ENCODE results near the gene FTSJ3. TPM values are rescaled to one million over a fixed set of nuclear protein-coding genes. Genes with fewer than 3 reads are reported as not detected.
"Not testable (repeated sequence)": the region's sequence is repeated elsewhere in the genome, so short reads cannot be mapped to it uniquely, and the experiment has no call there.

Gene FTSJ3, protein sequence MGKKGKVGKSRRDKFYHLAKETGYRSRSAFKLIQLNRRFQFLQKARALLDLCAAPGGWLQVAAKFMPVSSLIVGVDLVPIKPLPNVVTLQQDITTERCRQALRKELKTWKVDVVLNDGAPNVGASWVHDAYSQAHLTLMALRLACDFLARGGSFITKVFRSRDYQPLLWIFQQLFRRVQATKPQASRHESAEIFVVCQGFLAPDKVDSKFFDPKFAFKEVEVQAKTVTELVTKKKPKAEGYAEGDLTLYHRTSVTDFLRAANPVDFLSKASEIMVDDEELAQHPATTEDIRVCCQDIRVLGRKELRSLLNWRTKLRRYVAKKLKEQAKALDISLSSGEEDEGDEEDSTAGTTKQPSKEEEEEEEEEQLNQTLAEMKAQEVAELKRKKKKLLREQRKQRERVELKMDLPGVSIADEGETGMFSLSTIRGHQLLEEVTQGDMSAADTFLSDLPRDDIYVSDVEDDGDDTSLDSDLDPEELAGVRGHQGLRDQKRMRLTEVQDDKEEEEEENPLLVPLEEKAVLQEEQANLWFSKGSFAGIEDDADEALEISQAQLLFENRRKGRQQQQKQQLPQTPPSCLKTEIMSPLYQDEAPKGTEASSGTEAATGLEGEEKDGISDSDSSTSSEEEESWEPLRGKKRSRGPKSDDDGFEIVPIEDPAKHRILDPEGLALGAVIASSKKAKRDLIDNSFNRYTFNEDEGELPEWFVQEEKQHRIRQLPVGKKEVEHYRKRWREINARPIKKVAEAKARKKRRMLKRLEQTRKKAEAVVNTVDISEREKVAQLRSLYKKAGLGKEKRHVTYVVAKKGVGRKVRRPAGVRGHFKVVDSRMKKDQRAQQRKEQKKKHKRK
- total RNA-seq: 10 to 100 TPM; 22.1 to 46.5 (median 25.7) TPM
- 10 to 100 TPM; 12.5 to 44.6 TPM for polyA plus RNA-seq
- long read RNA-seq, donor 1, transcript FTSJ3-201 (21 exons, 3,559 nt): major isoform, 28 of 52 reads
- long read RNA-seq, donor 1, partial matches to known transcripts: 21 of 52 reads
- long read RNA-seq, donor 1, other reads (novel, unspliced or antisense): 3 of 52 reads
- long read RNA-seq, donor 2, transcript FTSJ3-201 (21 exons, 3,559 nt): major isoform, 73 of 163 reads
- long read RNA-seq, donor 2, partial matches to known transcripts: 77 of 163 reads
- long read RNA-seq, donor 2, other reads (novel, unspliced or antisense): 13 of 163 reads
- long read RNA-seq, donor 3, transcript FTSJ3-201 (21 exons, 3,559 nt): major isoform, 47 of 93 reads
- long read RNA-seq, donor 3, partial matches to known transcripts: 43 of 93 reads
- long read RNA-seq, donor 3, other reads (novel, unspliced or antisense): 3 of 93 reads

DNA sequence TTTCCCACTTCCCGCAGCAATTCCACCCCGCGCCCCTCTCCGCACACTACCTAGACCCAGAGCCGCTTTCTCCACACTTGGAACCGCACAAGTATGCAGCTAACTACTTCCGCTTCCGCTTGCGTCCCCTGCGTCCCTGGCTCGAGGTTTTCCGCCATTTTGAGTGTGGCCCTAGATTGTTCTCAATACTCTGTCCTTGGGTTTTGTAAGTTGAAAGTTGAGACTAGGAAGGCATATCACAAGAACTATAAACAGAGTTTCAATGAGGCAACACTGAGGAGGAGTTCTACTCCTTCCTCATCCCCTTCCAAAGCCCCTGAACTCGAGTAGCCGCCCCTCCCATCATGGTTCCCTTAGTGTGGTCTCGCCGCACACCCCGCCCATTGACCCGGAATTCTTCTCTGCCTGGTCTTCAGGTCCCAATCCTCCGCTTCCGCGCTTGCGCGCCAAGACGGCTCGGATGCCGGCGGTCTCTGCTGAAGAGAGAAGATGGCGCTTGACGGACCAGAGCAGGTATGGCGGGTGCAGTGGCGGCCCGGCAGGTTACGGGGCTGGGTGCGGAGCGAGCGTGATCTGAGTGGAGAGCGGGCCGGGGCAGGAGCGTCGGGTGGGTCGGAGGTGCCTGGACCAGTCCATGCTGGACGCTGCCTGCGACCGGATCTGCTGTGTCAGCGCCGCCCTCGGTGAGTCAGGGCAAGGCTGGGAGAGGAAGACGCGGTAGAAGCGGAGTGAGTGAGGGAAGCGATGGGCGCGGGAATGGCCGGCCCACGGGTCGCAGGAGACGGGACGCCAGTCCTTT lies at the start of gene FTSJ3, which contains the start of gene PSMC5:
FTSJ3 (minus strand) TSS at position 662 of the 799 bp plus-strand sequence. CDS start 761 bp downstream, outside the sequence.
PSMC5 (plus strand) TSS at position 430 of the 799 bp plus-strand sequence; CDS start at position 490, 60 bp downstream.
- peaks cover 0 to 76% (median 68%) of the 10 kb centered on the region in 9 donors for H3K36me3 ChIP-seq
- ATAC-seq (peak; percentile 93 to 97 (median 94)), DNase-seq (peak; percentile 96 to 98 (median 97))
- no peaks in the 10 kb centered on the region for H3K27me3 ChIP-seq
- WGBS, 4 donors: 1% methylated on average over 57 to 58 of the region's 58 CpGs
- H3K4me3 ChIP-seq: peak within 1 kb of the TSS; percentile 63 to 96 (median 86)
- intact Hi-C loops (cut with DNase I): loop anchor here in 6 of 10 donors (1.0 to 10.0 kb wide), 5 partner anchors 15 to 678 kb away; partner anchors contain the start of genes CCDC47 (in 3 of the 6), DDX42 (in 3 of the 6), SMARCD2 (in 3 of the 6) and CEP95 (in 1 of the 6)
- H3K9me3 ChIP-seq: no peaks in the 10 kb centered on the region
- H3K27ac ChIP-seq: peak within 1 kb of the TSS; percentile 90 to 98 (median 96)
- peaks cover 2 to 39% (median 25%) of the 10 kb centered on the region in 12 donors for H3K4me1 ChIP-seq
- TF ChIP-seq, protein P1, sequence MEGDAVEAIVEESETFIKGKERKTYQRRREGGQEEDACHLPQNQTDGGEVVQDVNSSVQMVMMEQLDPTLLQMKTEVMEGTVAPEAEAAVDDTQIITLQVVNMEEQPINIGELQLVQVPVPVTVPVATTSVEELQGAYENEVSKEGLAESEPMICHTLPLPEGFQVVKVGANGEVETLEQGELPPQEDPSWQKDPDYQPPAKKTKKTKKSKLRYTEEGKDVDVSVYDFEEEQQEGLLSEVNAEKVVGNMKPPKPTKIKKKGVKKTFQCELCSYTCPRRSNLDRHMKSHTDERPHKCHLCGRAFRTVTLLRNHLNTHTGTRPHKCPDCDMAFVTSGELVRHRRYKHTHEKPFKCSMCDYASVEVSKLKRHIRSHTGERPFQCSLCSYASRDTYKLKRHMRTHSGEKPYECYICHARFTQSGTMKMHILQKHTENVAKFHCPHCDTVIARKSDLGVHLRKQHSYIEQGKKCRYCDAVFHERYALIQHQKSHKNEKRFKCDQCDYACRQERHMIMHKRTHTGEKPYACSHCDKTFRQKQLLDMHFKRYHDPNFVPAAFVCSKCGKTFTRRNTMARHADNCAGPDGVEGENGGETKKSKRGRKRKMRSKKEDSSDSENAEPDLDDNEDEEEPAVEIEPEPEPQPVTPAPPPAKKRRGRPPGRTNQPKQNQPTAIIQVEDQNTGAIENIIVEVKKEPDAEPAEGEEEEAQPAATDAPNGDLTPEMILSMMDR (IDR thresholded peaks at IDR 0.05): peak in 10 of 12 donors; percentile 5 to 68 (median 44)
- peak in 1 of 2 donors; percentile 85 for TF ChIP-seq POLR2A (IDR thresholded peaks at IDR 0.05)

DNA sequence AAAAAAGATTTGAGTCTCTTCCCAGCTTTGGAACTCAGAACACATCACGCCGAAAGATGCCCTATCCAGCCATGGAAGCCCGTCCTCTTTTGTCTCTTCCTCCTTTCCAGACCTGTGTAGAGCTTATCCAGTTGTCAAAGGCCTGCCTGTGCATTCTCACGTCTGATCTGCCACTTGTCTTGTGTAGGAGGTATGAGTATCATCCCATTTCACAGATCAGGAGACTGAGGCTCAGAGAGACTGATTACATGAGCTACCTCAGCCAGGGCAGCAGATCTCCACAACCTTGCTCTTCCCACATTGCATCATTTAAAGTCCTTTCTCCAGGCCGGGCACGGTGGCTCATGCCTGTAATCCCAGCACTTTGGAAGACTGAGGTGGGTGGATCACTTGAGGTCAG lies 47.2 kb upstream of the FTSJ3 start:
- 73 to 88% (median 80%) methylated on average over 5 to 6 of the region's 6 CpGs for WGBS, 4 donors
- H3K27me3 ChIP-seq; H3K27ac ChIP-seq; intact Hi-C loops (cut with DNase I); ATAC-seq; H3K4me1 ChIP-seq; H3K36me3 ChIP-seq; DNase-seq; H3K9me3 ChIP-seq; H3K4me3 ChIP-seq: not testable (repeated sequence)

DNA sequence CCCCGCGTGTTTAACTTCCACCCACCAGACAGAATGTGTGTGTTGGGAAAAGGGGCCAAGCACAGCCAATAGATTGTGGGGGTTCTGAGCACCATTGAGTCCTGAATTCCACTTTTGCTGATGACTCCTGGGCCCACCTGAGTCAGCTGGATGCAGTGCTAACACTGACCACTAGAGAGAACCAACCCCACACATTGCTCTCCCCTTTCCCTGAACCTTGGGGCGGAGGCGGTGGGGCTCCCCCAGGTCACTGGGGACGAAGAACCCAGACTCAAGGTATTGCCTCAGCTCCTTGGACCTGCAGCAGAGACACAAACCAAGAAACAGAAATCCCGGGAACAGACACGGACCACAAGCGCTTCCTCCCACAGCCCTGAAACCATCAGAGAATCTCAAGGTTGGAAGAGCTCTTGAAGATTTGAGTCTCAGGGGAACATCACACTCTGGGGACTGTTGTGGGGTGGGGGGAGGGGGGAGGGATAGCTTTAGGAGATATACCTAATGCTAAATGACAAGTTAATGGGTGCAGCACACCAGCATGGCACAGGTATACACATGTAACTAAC lies 46.7 kb upstream of the FTSJ3 start:
- H3K9me3 ChIP-seq; H3K27me3 ChIP-seq; H3K4me1 ChIP-seq; ATAC-seq; DNase-seq; H3K36me3 ChIP-seq; H3K27ac ChIP-seq; intact Hi-C loops (cut with DNase I); H3K4me3 ChIP-seq: not testable (repeated sequence)
- 67 to 80% (median 71%) methylated on average over 5 to 6 of the region's 8 CpGs for WGBS, 4 donors

DNA sequence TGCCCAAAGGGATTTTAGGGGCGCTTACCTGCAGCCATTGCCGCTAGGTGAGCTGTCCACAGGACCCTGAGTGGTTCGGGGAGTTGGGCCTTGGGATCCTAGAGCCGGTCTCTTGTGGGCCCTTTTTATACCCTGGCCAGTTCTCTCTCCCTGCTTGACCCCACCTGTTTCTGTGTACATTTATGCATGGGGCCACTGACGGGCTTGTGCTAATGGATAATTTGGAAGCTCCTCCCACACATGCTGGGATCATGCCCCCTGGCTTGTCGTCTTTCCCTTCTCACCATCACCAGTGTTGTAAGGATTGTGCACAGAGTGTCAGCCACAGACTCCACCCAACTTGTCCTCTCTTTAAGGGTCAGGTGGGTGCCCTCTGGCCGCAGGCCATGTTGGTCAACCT lies 46.1 kb upstream of the FTSJ3 start, which contains the start of gene CSH2:
CSH2 (minus strand) TSS at position 101 of the 400 bp plus-strand sequence; CDS start at position 38, 63 bp downstream.
- WGBS, 4 donors: 86% methylated on average over 7 of the region's 7 CpGs; no CpG with 5 or more reads in 2 of the 4 donors
- H3K27ac ChIP-seq; H3K9me3 ChIP-seq; DNase-seq; H3K4me3 ChIP-seq; ATAC-seq; H3K4me1 ChIP-seq; intact Hi-C loops (cut with DNase I); H3K36me3 ChIP-seq; H3K27me3 ChIP-seq: not testable (repeated sequence)

DNA sequence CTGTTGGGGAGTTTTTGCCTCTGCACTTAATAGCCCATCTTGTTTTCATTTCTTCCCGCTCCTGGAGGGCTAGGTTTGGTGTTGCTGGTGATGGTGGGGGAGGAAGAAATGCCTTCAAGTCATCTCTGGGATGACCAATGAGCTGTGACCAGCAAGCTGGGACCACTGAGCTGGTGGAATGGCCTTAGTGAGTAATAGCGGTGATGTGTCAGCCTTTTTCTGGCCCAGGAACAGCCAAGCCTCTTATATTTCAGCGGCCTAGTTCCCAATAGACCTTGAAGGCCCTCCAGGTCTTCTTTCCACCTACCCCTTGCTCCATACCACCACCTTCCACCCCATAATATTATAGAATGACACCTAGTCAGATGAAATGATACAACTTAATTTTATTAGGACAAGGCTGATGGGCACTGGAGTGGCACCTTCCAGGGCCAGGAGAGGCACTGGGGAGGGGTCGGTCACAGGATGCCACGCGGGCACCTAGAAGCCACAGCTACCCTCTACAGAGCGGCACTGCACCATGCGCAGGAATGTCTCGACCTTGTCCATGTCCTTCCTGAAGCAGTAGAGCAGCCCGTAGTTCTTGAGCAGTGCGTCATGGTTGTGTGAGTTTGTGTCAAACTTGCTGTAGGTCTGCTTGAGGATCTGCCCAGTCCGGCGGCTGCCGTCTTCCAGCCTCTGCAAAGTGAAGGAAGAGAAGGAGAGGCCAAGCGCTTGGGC lies 44.3 kb upstream of the FTSJ3 start:
- H3K27ac ChIP-seq; ATAC-seq; H3K9me3 ChIP-seq; H3K36me3 ChIP-seq; intact Hi-C loops (cut with DNase I); H3K4me3 ChIP-seq; DNase-seq; H3K27me3 ChIP-seq; H3K4me1 ChIP-seq: not testable (repeated sequence)
- 91 to 93% (median 93%) methylated on average over 12 of the region's 15 CpGs for WGBS, 4 donors

DNA sequence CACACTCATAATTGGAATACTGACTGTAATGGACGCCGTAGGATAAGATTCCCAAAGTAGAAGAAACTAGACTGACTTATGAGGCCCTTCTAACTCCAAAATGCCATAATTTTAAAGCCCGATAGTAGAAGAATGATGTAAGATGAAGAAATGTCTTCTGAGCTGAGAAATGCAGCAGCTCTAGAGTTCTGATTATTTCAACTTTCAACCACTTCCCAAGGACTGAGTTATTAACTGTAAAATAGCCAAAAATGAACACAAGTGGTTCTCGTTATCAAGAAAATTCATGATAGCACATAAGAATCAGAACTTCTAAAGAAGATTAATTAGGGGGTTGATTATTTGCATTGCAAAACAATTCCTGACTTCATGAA lies 42.8 kb upstream of the FTSJ3 start:
- DNase-seq; H3K27me3 ChIP-seq; H3K27ac ChIP-seq; H3K36me3 ChIP-seq; intact Hi-C loops (cut with DNase I); H3K4me3 ChIP-seq; ATAC-seq; H3K9me3 ChIP-seq; H3K4me1 ChIP-seq: not testable (repeated sequence)
- WGBS, 4 donors: 87 to 93% (median 90%) methylated on average over 4 of the region's 4 CpGs

All from heart left ventricle (tissue), 16 donors.